Gastroesophageal sphincter (tissue), 3 donors: ENCODE data around the gene NPSR1.

Source experiments
- CTCF ChIP-seq, 4 experiments: fragments of 200-600 bp in 2 of 4; fragments of 450-650 bp in 2 of 4; sonication (generic) in 1 of 4; IDR thresholded peaks; one replicate each; pipeline ENCODE4 v1.5.1; 2017 to 2019; ENCODE audit warnings: antibody characterized with exemption in 4 of 4, mild to moderate bottlenecking in 2 of 4, moderate library complexity in 2 of 4
- EP300 ChIP-seq: sonication (generic); formaldehyde crosslinking; IDR thresholded peaks from one replicate; pipeline ENCODE4 v1.6.1; 2017; ENCODE audit warnings: antibody characterized with exemption, mild to moderate bottlenecking
- POLR2A ChIP-seq, 2 donors: fragments of 450-650 bp; IDR thresholded peaks; one replicate each; pipeline ENCODE4 v1.6.1; 2017; ENCODE audit warnings: antibody characterized with exemption in 2 of 2, mild to moderate bottlenecking in 2 of 2, moderate library complexity in 1 of 2
- POLR2AphosphoS5 ChIP-seq: sonication (generic); formaldehyde crosslinking; IDR thresholded peaks from one replicate; pipeline ENCODE4 v1.6.1; 2017; ENCODE audit warnings: antibody characterized with exemption

- no peak for TF ChIP-seq CTCF (IDR thresholded peaks at IDR 0.05)
- TF ChIP-seq POLR2AphosphoS5, result no peak
- TF ChIP-seq EP300, result no peak
- TF ChIP-seq POLR2A (IDR thresholded peaks at IDR 0.05), result no peak
These were observed 190.7 kb downstream of the NPSR1 start for GRCh38 chr7:34848670-34849069.
